ENCODE measurements around the gene CTDNEP1. TPM values are rescaled to one million over a fixed set of nuclear protein-coding genes. Genes with fewer than 3 reads are reported as not detected.

CTDNEP1 gene
- total RNA-seq, 1 donor = 31.8 TPM

DNA sequence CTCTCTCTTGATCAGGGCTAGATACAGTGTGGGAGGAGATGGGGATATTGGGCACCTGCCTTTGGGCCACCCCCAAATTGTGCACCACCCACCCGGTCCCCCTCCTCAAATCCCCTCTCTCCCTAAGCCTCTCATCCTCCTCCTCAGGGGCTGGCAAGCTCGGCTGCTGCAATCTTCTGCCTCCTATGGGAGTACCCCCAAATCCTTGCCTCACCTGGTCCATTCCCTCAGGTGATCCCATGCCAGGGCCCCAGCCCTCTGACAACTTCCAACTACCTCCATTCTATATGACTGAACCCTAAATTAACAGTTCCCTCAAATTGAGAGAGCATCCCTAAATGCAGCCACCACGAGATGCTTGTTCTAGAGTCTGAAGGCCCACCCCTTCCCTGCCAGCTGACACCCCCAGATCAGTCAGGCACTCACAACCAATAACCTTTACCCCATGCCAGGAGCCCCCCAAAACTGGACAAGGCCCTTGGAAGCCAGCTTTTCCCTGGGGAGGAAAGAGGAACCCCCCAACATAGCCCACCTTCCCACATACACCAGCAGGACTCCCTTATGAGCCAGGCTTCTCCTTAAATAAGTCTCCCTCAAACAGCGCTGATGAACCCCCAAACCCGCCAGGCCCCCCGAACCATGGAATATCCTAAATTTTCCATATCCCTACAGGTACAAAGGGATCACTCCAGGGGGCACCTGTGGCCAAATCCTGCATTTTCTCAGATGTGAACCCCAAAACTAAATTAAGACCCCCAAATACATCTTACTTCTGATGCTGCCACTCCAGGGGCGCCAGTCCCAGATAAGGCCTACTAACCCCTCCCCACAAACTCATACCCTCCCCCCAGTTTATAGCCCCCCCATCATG lies 35.1 kb downstream of the CTDNEP1 start:
- peak overlapping the region; percentile 83 for H3K4me2 ChIP-seq (ENCODE audit: insufficient read depth, low read length)
- peaks cover 66% of the 10 kb centered on the region for H3K79me2 ChIP-seq (ENCODE audit: insufficient read depth, low read length)
- H3K4me3 ChIP-seq (ENCODE audit: insufficient read depth, low read length) = peak overlapping the region; percentile 81
- H3K9me3 ChIP-seq (ENCODE audit: low read depth, low read length) = no peaks in the 10 kb centered on the region
- TF ChIP-seq, protein P1, sequence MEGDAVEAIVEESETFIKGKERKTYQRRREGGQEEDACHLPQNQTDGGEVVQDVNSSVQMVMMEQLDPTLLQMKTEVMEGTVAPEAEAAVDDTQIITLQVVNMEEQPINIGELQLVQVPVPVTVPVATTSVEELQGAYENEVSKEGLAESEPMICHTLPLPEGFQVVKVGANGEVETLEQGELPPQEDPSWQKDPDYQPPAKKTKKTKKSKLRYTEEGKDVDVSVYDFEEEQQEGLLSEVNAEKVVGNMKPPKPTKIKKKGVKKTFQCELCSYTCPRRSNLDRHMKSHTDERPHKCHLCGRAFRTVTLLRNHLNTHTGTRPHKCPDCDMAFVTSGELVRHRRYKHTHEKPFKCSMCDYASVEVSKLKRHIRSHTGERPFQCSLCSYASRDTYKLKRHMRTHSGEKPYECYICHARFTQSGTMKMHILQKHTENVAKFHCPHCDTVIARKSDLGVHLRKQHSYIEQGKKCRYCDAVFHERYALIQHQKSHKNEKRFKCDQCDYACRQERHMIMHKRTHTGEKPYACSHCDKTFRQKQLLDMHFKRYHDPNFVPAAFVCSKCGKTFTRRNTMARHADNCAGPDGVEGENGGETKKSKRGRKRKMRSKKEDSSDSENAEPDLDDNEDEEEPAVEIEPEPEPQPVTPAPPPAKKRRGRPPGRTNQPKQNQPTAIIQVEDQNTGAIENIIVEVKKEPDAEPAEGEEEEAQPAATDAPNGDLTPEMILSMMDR (IDR thresholded peaks at IDR 0.05; ENCODE audit: extremely low read depth, low read depth, low read length) = no peak
- no peak overlapping the region for H2AFZ ChIP-seq (ENCODE audit: low read length)
- H3K4me1 ChIP-seq (ENCODE audit: insufficient read depth, low read length) = peaks cover 55% of the 10 kb centered on the region
- H3K27me3 ChIP-seq (ENCODE audit: insufficient read depth, low read length) = no peaks in the 10 kb centered on the region
- no peak for DNase-seq (ENCODE audit: insufficient read length, low spot score, missing footprints)
- H3K27ac ChIP-seq (ENCODE audit: low read depth, low read length) = peak overlapping the region; percentile 48
- peaks cover 55% of the 10 kb centered on the region for H4K20me1 ChIP-seq (ENCODE audit: insufficient read depth, low read length)
- peaks cover 9% of the 10 kb centered on the region for H3K36me3 ChIP-seq (ENCODE audit: insufficient read depth, low read length)

DNA sequence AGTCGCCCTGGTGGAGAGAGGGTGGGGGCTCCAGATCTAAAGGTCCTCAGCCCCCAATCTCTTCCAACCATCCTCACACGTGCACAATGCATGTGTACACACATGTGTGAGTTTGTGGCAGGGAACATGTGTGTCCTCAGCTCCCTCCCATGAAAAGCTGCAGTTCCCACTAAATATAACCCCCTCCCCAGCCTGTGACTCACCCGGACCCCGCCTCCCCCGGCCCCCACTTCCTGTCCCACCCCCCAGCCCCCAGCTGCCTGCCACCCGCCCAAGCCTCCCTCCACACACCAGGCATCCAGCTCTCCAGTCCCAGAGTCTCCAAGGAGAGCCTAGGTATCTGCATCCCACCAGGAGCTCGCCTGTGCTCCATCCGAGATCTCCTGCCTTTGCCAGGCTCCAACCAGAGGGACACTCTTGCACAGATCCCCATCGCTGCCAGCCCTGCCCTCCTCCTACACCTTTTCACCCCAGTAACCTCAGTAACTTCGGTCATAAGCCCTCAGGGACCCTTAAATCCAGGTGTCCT lies 35.8 kb downstream of the CTDNEP1 start:
- Histone ChIP-seq H3K79me2 (ENCODE audit: insufficient read depth, low read length) (peaks cover 64% of the 10 kb centered on the region), H3K36me3 (ENCODE audit: insufficient read depth, low read length) (peaks cover 1% of the 10 kb centered on the region), H3K4me3 (ENCODE audit: insufficient read depth, low read length) (peak overlapping the region; percentile 81), H4K20me1 (ENCODE audit: insufficient read depth, low read length) (peaks cover 51% of the 10 kb centered on the region), H3K27me3 (ENCODE audit: insufficient read depth, low read length) (no peaks in the 10 kb centered on the region), H3K4me1 (ENCODE audit: insufficient read depth, low read length) (peaks cover 48% of the 10 kb centered on the region), H3K4me2 (ENCODE audit: insufficient read depth, low read length) (peak overlapping the region; percentile 83), H3K9me3 (ENCODE audit: low read depth, low read length) (no peaks in the 10 kb centered on the region), H3K27ac (ENCODE audit: low read depth, low read length) (peak overlapping the region; percentile 55), H2AFZ (ENCODE audit: low read length) (no peak overlapping the region)
- TF ChIP-seq, protein P1 (IDR thresholded peaks at IDR 0.05; ENCODE audit: extremely low read depth, low read depth, low read length) = no peak
- no peak for DNase-seq (ENCODE audit: insufficient read length, low spot score, missing footprints)

- Histone ChIP-seq H3K4me1 (ENCODE audit: insufficient read depth, low read length) (peaks cover 44% of the 10 kb centered on the region), H3K4me3 (ENCODE audit: insufficient read depth, low read length) (peak overlapping the region; percentile 77), H3K79me2 (ENCODE audit: insufficient read depth, low read length) (peaks cover 64% of the 10 kb centered on the region), H3K4me2 (ENCODE audit: insufficient read depth, low read length) (peak overlapping the region; percentile 83), H3K27ac (ENCODE audit: low read depth, low read length) (peak overlapping the region; percentile 58), H4K20me1 (ENCODE audit: insufficient read depth, low read length) (peaks cover 50% of the 10 kb centered on the region), H2AFZ (ENCODE audit: low read length) (no peak overlapping the region), H3K27me3 (ENCODE audit: insufficient read depth, low read length) (no peaks in the 10 kb centered on the region), H3K9me3 (ENCODE audit: low read depth, low read length) (no peaks in the 10 kb centered on the region), H3K36me3 (ENCODE audit: insufficient read depth, low read length) (no peaks in the 10 kb centered on the region)
- no peak for DNase-seq (ENCODE audit: insufficient read length, low spot score, missing footprints)
- TF ChIP-seq, protein P1 (IDR thresholded peaks at IDR 0.05; ENCODE audit: extremely low read depth, low read depth, low read length) = no peak
These were observed 36.3 kb downstream of the CTDNEP1 start for GRCh38 chr17:7215136-7215638.

Measured in osteoblast (primary cell).